HEK293 (cell line): Measurements from ENCODE around the gene SH3BP5.

ENCODE experiments used
- CTCF ChIA-PET: fragments of 350-600 bp; formaldehyde crosslinking; extraction: SDS; loops from one replicate; lab custom pipeline; 2021; ENCODE audit warnings: antibody characterized with exemption; lab: Yijun Ruan, JAX
- POLR2A ChIA-PET: fragments of 300-600 bp; formaldehyde crosslinking; extraction: SDS; loops from one replicate; lab custom pipeline; 2020; ENCODE audit warnings: antibody characterized with exemption, inconsistent platforms; lab: Yijun Ruan, JAX
- H3K27ac ChIP-seq: fragments of 200-500 bp; sonication (Bioruptor generic); 2 replicates; pipeline ENCODE4 v1.5.1; 2014; ENCODE audit warnings: low read depth, low read length, control low read depth, inconsistent platforms; ENCODE audit errors: extremely low read depth
- H3K36me3 ChIP-seq, 2 experiments: fragments of 200-500 bp in 1 of 2; sonication (Bioruptor generic) in 1 of 2; 1 replicate in 1 of 2; 2 replicates in 1 of 2; pipeline ENCODE4 v1.5.1; 2014 to 2017; ENCODE audit warnings: inconsistent platforms in 2 of 2, low read length in 2 of 2; ENCODE audit not compliant: control insufficient read depth in 2 of 2, insufficient read depth in 1 of 2
- H3K4me1 ChIP-seq: fragments of 200-500 bp; sonication (Bioruptor generic); 2 replicates; pipeline ENCODE4 v1.5.1; 2014; ENCODE audit warnings: mild to moderate bottlenecking, low read length, inconsistent platforms; ENCODE audit not compliant: control insufficient read depth, insufficient read depth
- H3K4me3 ChIP-seq: 2 replicates; pipeline ENCODE4 v1.5.1; 2011; ENCODE audit warnings: low read depth, mild to moderate bottlenecking, control low read depth, low read length, moderate library complexity
- H3K9me3 ChIP-seq: fragments of 200-500 bp; sonication (Bioruptor generic); 2 replicates; pipeline ENCODE4 v1.5.1; 2014; ENCODE audit warnings: low read depth, low read length, inconsistent platforms; ENCODE audit not compliant: control insufficient read depth, insufficient read depth
- EGR2 ChIP-seq: fragments of 450-650 bp; formaldehyde crosslinking; IDR thresholded peaks from 2 replicates; pipeline ENCODE4 v1.5.1; 2016; ENCODE audit warnings: low read depth, missing biosample characterization, missing genetic modification characterization
- KLF10 ChIP-seq: fragments of 450-650 bp; IDR thresholded peaks from 2 replicates; pipeline ENCODE4 v1.5.1; 2018; ENCODE audit warnings: missing biosample characterization, mild to moderate bottlenecking, missing genetic modification characterization
- MZF1 ChIP-seq: fragments of 450-650 bp; formaldehyde crosslinking; IDR thresholded peaks from 2 replicates; pipeline ENCODE4 v1.5.1; 2017; ENCODE audit warnings: missing biosample characterization, missing genetic modification characterization, borderline replicate concordance
- WT1 ChIP-seq: fragments of 450-650 bp; formaldehyde crosslinking; IDR thresholded peaks from 2 replicates; pipeline ENCODE4 v1.5.1; 2016; ENCODE audit warnings: missing biosample characterization, missing genetic modification characterization
- ZBTB8A ChIP-seq: fragments of 450-650 bp; formaldehyde crosslinking; IDR thresholded peaks from 2 replicates; pipeline ENCODE4 v1.5.1; 2016; ENCODE audit warnings: missing biosample characterization, missing genetic modification characterization
- ZFHX2 ChIP-seq: fragments of 450-650 bp; formaldehyde crosslinking; conservative IDR thresholded peaks from 2 replicates; pipeline ENCODE4 v1.5.1; 2016; ENCODE audit warnings: missing biosample characterization, missing genetic modification characterization
- ZNF133 ChIP-seq: fragments of 450-650 bp; formaldehyde crosslinking; IDR thresholded peaks from 2 replicates; pipeline ENCODE4 v1.5.1; 2016; ENCODE audit warnings: missing biosample characterization, missing genetic modification characterization
- ZNF155 ChIP-seq: fragments of 450-650 bp; formaldehyde crosslinking; IDR thresholded peaks from 2 replicates; pipeline ENCODE4 v1.5.1; 2016; ENCODE audit warnings: missing biosample characterization, missing genetic modification characterization
- ZNF169 ChIP-seq: fragments of 450-650 bp; formaldehyde crosslinking; IDR thresholded peaks from 2 replicates; pipeline ENCODE4 v1.5.1; 2016; ENCODE audit warnings: missing biosample characterization, missing genetic modification characterization
- ZNF175 ChIP-seq: fragments of 450-650 bp; formaldehyde crosslinking; IDR thresholded peaks from 2 replicates; pipeline ENCODE4 v1.5.1; 2016; ENCODE audit warnings: missing biosample characterization, missing genetic modification characterization
- ZNF221 ChIP-seq: fragments of 450-650 bp; formaldehyde crosslinking; IDR thresholded peaks from 2 replicates; pipeline ENCODE4 v1.5.1; 2017; ENCODE audit warnings: missing biosample characterization, missing genetic modification characterization, borderline replicate concordance
- ZNF266 ChIP-seq: fragments of 450-650 bp; formaldehyde crosslinking; IDR thresholded peaks from 2 replicates; pipeline ENCODE4 v1.5.1; 2016; ENCODE audit warnings: missing biosample characterization, missing genetic modification characterization, low read depth
- ZNF274 ChIP-seq, 2 experiments: fragments of 200-500 bp in 1 of 2; fragments of 450-650 bp in 1 of 2; sonication (Bioruptor generic) in 1 of 2; formaldehyde crosslinking in 1 of 2; IDR thresholded peaks; 2 replicates each; pipeline versions ENCODE4 v1.5.1 to v1.6.1; 2014 to 2016; ENCODE audit warnings: borderline replicate concordance in 1 of 2, inconsistent platforms in 1 of 2, low read length in 1 of 2, missing biosample characterization in 1 of 2, missing genetic modification characterization in 1 of 2
- ZNF354C ChIP-seq: fragments of 450-650 bp; formaldehyde crosslinking; IDR thresholded peaks from 2 replicates; pipeline ENCODE4 v1.5.1; 2016; ENCODE audit warnings: missing biosample characterization, missing genetic modification characterization, low read depth, borderline replicate concordance
- ZNF510 ChIP-seq: fragments of 450-650 bp; formaldehyde crosslinking; IDR thresholded peaks from 2 replicates; pipeline ENCODE4 v1.5.1; 2018; ENCODE audit warnings: mild to moderate bottlenecking, missing genetic modification characterization, missing biosample characterization; ENCODE audit not compliant: insufficient replicate concordance
- ZNF518A ChIP-seq: fragments of 450-650 bp; formaldehyde crosslinking; conservative IDR thresholded peaks from 2 replicates; pipeline ENCODE4 v1.5.1; 2016; ENCODE audit warnings: low read depth, missing biosample characterization, missing genetic modification characterization
- ZNF561 ChIP-seq: fragments of 450-650 bp; IDR thresholded peaks from 2 replicates; pipeline ENCODE4 v1.5.1; 2018; ENCODE audit warnings: missing biosample characterization, missing genetic modification characterization, borderline replicate concordance
- ZNF580 ChIP-seq: fragments of 450-650 bp; formaldehyde crosslinking; IDR thresholded peaks from 2 replicates; pipeline ENCODE4 v1.5.1; 2016; ENCODE audit warnings: missing biosample characterization, missing genetic modification characterization
- ZNF76 ChIP-seq: fragments of 450-650 bp; formaldehyde crosslinking; IDR thresholded peaks from 2 replicates; pipeline ENCODE4; 2016; ENCODE audit warnings: low read depth, missing biosample characterization, missing genetic modification characterization, borderline replicate concordance
- ZSCAN5A ChIP-seq: fragments of 450-650 bp; formaldehyde crosslinking; IDR thresholded peaks from 2 replicates; pipeline ENCODE4 v1.5.1; 2016; ENCODE audit warnings: missing biosample characterization, missing genetic modification characterization
- TF ChIP-seq, protein P1 (sequence below): fragments of 450-650 bp; formaldehyde crosslinking; IDR thresholded peaks from 2 replicates; pipeline ENCODE4 v1.5.1; 2016; ENCODE audit warnings: missing biosample characterization, missing genetic modification characterization, low read depth
- TF ChIP-seq, protein P2 (sequence below): fragments of 450-650 bp; formaldehyde crosslinking; IDR thresholded peaks from 2 replicates; pipeline ENCODE4 v1.5.1; 2016; ENCODE audit warnings: missing biosample characterization, missing genetic modification characterization, borderline replicate concordance

SH3BP5 gene

GRCh38 chr3:15324379-15324808, 8.0 kb downstream of the SH3BP5 start:
- Histone ChIP-seq H3K9me3 (no peaks in the 10 kb centered on the region), H3K4me3 (no peak overlapping the region), H3K36me3 (peaks cover 0 to 4% of the 10 kb centered on the region in 2 experiments; a peak in 1 of 3 replicates), H3K27ac (no peak overlapping the region), H3K4me1 (peaks cover 20% of the 10 kb centered on the region)
- ChIA-PET CTCF (interaction anchor here (1.0 to 2.0 kb wide), 5 partner anchors 9 to 81 kb away, joined by 3 to 8 read pairs (median 4); no protein-coding TSS in a partner anchor), POLR2A (interaction anchor here (0.6 to 1.1 kb wide), 2 partner anchors 31 to 56 kb away, joined by 3 read pairs; no protein-coding TSS in a partner anchor)
- TF ChIP-seq ZNF354C (tag by site-specific recombination) (no peak), ZNF133 (tag by site-specific recombination) (no peak), ZNF274 (IDR thresholded peaks at IDR 0.05; ENCODE audit: low read length) (no peak), ZNF274 (tag by site-specific recombination; IDR thresholded peaks at IDR 0.05; ENCODE audit: borderline replicate concordance) (no peak), ZNF580 (tag by site-specific recombination) (no peak), ZNF76 (no peak), ZNF175 (tag by site-specific recombination) (no peak), ZSCAN5A (tag by site-specific recombination) (no peak), ZNF510 (no peak), WT1 (tag by site-specific recombination) (no peak), KLF10 (tag by site-specific recombination) (no peak), MZF1 (tag by site-specific recombination) (no peak), ZNF561 (tag by site-specific recombination) (no peak), ZBTB8A (tag by site-specific recombination) (no peak), ZNF169 (tag by site-specific recombination) (no peak), ZNF155 (no peak), EGR2 (tag by site-specific recombination) (no peak; the same call in 1 of the 2 replicates), ZNF266 (tag by site-specific recombination) (no peak)
- TF ChIP-seq, protein P1, sequence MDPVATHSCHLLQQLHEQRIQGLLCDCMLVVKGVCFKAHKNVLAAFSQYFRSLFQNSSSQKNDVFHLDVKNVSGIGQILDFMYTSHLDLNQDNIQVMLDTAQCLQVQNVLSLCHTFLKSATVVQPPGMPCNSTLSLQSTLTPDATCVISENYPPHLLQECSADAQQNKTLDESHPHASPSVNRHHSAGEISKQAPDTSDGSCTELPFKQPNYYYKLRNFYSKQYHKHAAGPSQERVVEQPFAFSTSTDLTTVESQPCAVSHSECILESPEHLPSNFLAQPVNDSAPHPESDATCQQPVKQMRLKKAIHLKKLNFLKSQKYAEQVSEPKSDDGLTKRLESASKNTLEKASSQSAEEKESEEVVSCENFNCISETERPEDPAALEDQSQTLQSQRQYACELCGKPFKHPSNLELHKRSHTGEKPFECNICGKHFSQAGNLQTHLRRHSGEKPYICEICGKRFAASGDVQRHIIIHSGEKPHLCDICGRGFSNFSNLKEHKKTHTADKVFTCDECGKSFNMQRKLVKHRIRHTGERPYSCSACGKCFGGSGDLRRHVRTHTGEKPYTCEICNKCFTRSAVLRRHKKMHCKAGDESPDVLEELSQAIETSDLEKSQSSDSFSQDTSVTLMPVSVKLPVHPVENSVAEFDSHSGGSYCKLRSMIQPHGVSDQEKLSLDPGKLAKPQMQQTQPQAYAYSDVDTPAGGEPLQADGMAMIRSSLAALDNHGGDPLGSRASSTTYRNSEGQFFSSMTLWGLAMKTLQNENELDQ (tag by site-specific recombination), result no peak
- TF ChIP-seq, protein P2, sequence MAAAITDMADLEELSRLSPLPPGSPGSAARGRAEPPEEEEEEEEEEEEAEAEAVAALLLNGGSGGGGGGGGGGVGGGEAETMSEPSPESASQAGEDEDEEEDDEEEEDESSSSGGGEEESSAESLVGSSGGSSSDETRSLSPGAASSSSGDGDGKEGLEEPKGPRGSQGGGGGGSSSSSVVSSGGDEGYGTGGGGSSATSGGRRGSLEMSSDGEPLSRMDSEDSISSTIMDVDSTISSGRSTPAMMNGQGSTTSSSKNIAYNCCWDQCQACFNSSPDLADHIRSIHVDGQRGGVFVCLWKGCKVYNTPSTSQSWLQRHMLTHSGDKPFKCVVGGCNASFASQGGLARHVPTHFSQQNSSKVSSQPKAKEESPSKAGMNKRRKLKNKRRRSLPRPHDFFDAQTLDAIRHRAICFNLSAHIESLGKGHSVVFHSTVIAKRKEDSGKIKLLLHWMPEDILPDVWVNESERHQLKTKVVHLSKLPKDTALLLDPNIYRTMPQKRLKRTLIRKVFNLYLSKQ (tag by site-specific recombination), result no peak

DNA sequence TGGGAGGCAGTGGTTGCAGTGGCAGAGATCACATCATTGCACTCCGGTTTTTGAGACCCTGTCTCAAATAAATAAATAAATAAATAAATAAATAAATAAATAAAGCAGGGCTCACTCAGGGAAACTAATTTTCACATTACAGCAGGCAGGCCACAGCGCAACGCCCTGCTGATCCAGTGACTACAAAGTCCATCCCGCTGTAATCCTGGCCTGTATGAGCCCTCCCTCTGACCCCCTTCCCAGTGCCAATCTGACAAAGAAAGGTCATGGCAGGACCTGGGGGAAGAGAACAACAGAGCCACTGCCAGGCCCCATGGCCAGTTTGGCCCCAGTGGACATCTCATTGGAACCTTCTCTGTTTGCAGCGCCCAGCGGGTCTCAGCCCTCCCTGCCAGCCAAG, 9.3 kb downstream of the SH3BP5 start:
- Histone ChIP-seq H3K9me3 (no peaks in the 10 kb centered on the region), H3K4me3 (no peak overlapping the region), H3K4me1 (peaks cover 20% of the 10 kb centered on the region), H3K36me3 (peaks cover 0 to 4% of the 10 kb centered on the region in 2 experiments; a peak in 1 of 3 replicates), H3K27ac (no peak overlapping the region)
- POLR2A ChIA-PET, result no interaction called here
- CTCF ChIA-PET, result interaction anchor here (1.6 kb wide), 1 partner anchor 57 kb away, joined by 7 read pairs; no protein-coding TSS in a partner anchor
- peak; percentile 67; the same call in 1 of the 2 replicates for TF ChIP-seq ZNF518A (tag by site-specific recombination)
- TF ChIP-seq ZFHX2 (tag by site-specific recombination), result no peak
- no peak for TF ChIP-seq ZNF221
